ENCODE data around the gene ZNF503.

The ZNF503 gene

GRCh38 chr10:75395066-75395931 is 6.3 kb downstream of the ZNF503 start:
- no peak for DNase-seq (ENCODE audit: low read depth)
- TF ChIP-seq POLR2A (IDR thresholded peaks at IDR 0.05; ENCODE audit: extremely low read depth, insufficient read length), result no peak
- TF ChIP-seq, protein P1, sequence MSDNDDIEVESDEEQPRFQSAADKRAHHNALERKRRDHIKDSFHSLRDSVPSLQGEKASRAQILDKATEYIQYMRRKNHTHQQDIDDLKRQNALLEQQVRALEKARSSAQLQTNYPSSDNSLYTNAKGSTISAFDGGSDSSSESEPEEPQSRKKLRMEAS (IDR thresholded peaks at IDR 0.05; ENCODE audit: low read depth, low read length), result no peak
- TF ChIP-seq MYC (IDR thresholded peaks at IDR 0.05; ENCODE audit: low read depth, low read length), result no peak
- TF ChIP-seq CTCF (IDR thresholded peaks at IDR 0.05; ENCODE audit: low read depth, low read length), result no peak
- no peak overlapping the region for H3K4me3 ChIP-seq (ENCODE audit: low read depth, low read length)

DNA sequence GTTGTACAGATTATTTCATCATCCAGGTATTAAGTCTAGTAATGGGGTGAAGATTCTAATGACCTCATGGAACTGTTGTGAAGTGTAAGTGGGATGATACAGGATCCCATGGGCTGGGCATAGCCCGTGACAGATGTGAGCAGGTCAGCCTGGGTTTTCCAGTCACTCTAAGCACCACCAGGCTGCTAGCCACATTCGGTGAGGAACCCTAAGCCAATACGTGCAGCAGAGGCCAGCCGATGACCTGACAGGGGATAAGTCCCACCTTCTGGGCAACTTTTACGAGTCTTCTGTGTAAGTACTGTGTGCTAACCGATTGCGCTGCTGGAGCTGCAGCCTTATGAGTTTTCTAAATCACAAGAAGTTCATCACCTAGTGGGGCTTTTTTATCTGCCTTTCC is 7.3 kb downstream of the ZNF503 start:
- no peak for DNase-seq (ENCODE audit: low read depth)
- H3K4me3 ChIP-seq (ENCODE audit: low read depth, low read length), result no peak overlapping the region
- TF ChIP-seq POLR2A (IDR thresholded peaks at IDR 0.05; ENCODE audit: extremely low read depth, insufficient read length) (no peak), CTCF (IDR thresholded peaks at IDR 0.05; ENCODE audit: low read depth, low read length) (no peak), MYC (IDR thresholded peaks at IDR 0.05; ENCODE audit: low read depth, low read length) (no peak)
- TF ChIP-seq, protein P1 (IDR thresholded peaks at IDR 0.05; ENCODE audit: low read depth, low read length), result no peak

- TF ChIP-seq, protein P1 (IDR thresholded peaks at IDR 0.05; ENCODE audit: low read depth, low read length), result no peak
- no peak for TF ChIP-seq CTCF (IDR thresholded peaks at IDR 0.05; ENCODE audit: low read depth, low read length)
- TF ChIP-seq POLR2A (IDR thresholded peaks at IDR 0.05; ENCODE audit: extremely low read depth, insufficient read length), result no peak
- no peak for TF ChIP-seq MYC (IDR thresholded peaks at IDR 0.05; ENCODE audit: low read depth, low read length)
- no peak overlapping the region for H3K4me3 ChIP-seq (ENCODE audit: low read depth, low read length)
- DNase-seq (ENCODE audit: low read depth), result no peak
Measured at GRCh38 chr10:75392744-75393143, 8.8 kb downstream of the ZNF503 start.

GRCh38 chr10:75392271-75392670 is 9.3 kb downstream of the ZNF503 start:
- no peak for DNase-seq (ENCODE audit: low read depth)
- no peak for TF ChIP-seq MYC (IDR thresholded peaks at IDR 0.05; ENCODE audit: low read depth, low read length)
- TF ChIP-seq POLR2A (IDR thresholded peaks at IDR 0.05; ENCODE audit: extremely low read depth, insufficient read length), result no peak
- TF ChIP-seq, protein P1 (IDR thresholded peaks at IDR 0.05; ENCODE audit: low read depth, low read length), result no peak
- TF ChIP-seq CTCF (IDR thresholded peaks at IDR 0.05; ENCODE audit: low read depth, low read length), result no peak
- no peak overlapping the region for H3K4me3 ChIP-seq (ENCODE audit: low read depth, low read length)

GRCh38 chr10:75390178-75390577 is 11.4 kb downstream of the ZNF503 start:
- H3K4me3 ChIP-seq (ENCODE audit: low read depth, low read length), result no peak overlapping the region
- no peak for DNase-seq (ENCODE audit: low read depth)
- TF ChIP-seq MYC (IDR thresholded peaks at IDR 0.05; ENCODE audit: low read depth, low read length) (no peak), CTCF (IDR thresholded peaks at IDR 0.05; ENCODE audit: low read depth, low read length) (no peak), POLR2A (IDR thresholded peaks at IDR 0.05; ENCODE audit: extremely low read depth, insufficient read length) (no peak)
- TF ChIP-seq, protein P1 (IDR thresholded peaks at IDR 0.05; ENCODE audit: low read depth, low read length), result no peak

Measured in NB4 (cell line).